ENCODE data around the gene PRKACG.
A peak's percentile ranks its signal among the peaks of the same experiment; 100 is the strongest.
"Not testable (repeated sequence)": the region's sequence is repeated elsewhere in the genome, so short reads cannot be mapped to it uniquely, and the experiment has no call there.

The PRKACG gene

GRCh38 chr9:69023650-69024049, 9.7 kb upstream of the PRKACG start:
- DNase-seq (ENCODE audit: low spot score) = no peak

- no peak for DNase-seq (ENCODE audit: low spot score)
These were observed 6.6 kb upstream of the PRKACG start for GRCh38 chr9:69020301-69021145.

GRCh38 chr9:69019808-69020207, 5.9 kb upstream of the PRKACG start:
- no peak for DNase-seq (ENCODE audit: low spot score)

- no peak for DNase-seq (ENCODE audit: low spot score)
These were observed 4.8 kb upstream of the PRKACG start for GRCh38 chr9:69018737-69019136.

- DNase-seq (ENCODE audit: low spot score) = no peak
These were observed 2.5 kb upstream of the PRKACG start for GRCh38 chr9:69016191-69017096.

GRCh38 chr9:69013382-69013727, 558 bp downstream of the PRKACG start:
- no peak for DNase-seq (ENCODE audit: low spot score)

GRCh38 chr9:69012696-69013381, 1.1 kb downstream of the PRKACG start:
- no peak for DNase-seq (ENCODE audit: low spot score)

- no peak for DNase-seq (ENCODE audit: low spot score)
These were observed 4.2 kb downstream of the PRKACG start for GRCh38 chr9:69009708-69010107.

- no peak for DNase-seq (ENCODE audit: low spot score)
These were observed 9.1 kb downstream of the PRKACG start for GRCh38 chr9:69004836-69005235.

GRCh38 chr9:69003051-69003450, 10.9 kb downstream of the PRKACG start:
- DNase-seq (ENCODE audit: low spot score) = no peak

- no peak for DNase-seq (ENCODE audit: low spot score)
These were observed 12.0 kb downstream of the PRKACG start for GRCh38 chr9:69001921-69002320.

- DNase-seq (ENCODE audit: low spot score) = peak; percentile 88
These were observed 14.4 kb downstream of the PRKACG start for GRCh38 chr9:68999393-69000105.

GRCh38 chr9:68998812-68999211, 15.1 kb downstream of the PRKACG start:
- DNase-seq (ENCODE audit: low spot score) = no peak

- no peak for DNase-seq (ENCODE audit: low spot score)
These were observed 15.5 kb downstream of the PRKACG start for GRCh38 chr9:68998385-68998784.

GRCh38 chr9:68997666-68998065, 16.2 kb downstream of the PRKACG start:
- DNase-seq (ENCODE audit: low spot score) = no peak

GRCh38 chr9:68996462-68996861, 17.5 kb downstream of the PRKACG start:
- no peak for DNase-seq (ENCODE audit: low spot score)

GRCh38 chr9:68995776-68996175, 18.1 kb downstream of the PRKACG start:
- no peak for DNase-seq (ENCODE audit: low spot score)

GRCh38 chr9:68991457-68991856, 22.5 kb downstream of the PRKACG start:
- no peak for DNase-seq (ENCODE audit: low spot score)

GRCh38 chr9:68986949-68987348, 27.0 kb downstream of the PRKACG start:
- DNase-seq (ENCODE audit: low spot score) = not testable (repeated sequence)

GRCh38 chr9:68983522-68984424, 30.1 kb downstream of the PRKACG start:
- DNase-seq (ENCODE audit: low spot score) = no peak

GRCh38 chr9:68983008-68983411, 30.9 kb downstream of the PRKACG start:
- DNase-seq (ENCODE audit: low spot score) = peak; percentile 23
